ENCODE data around the gene UBE2D3. TPM values are rescaled to one million over a fixed set of nuclear protein-coding genes. Genes with fewer than 3 reads are reported as not detected.

The UBE2D3 gene
- total and polyA plus RNA-seq, 2 of the 4 experiments (the other 2 are of a cell fraction): 233 to 387 TPM

Small RNAs within 50 kb of the gene (microRNA-seq; reads per million reads assigned to microRNA genes)
- not detected for gene RNU7-151P (ENCODE audit: insufficient read depth, insufficient read length)

Small RNAs within 50 kb of the gene (small RNA-seq; reads per million reads assigned to genes)
- 0 reads per million in 5 experiments for gene RNU7-151P

Other genes starting within 250 kb of the UBE2D3 start
- 17.2 and 18.3 TPM in 2 replicates for gene MANBA, start 66.6 kb downstream of the UBE2D3 start, total RNA-seq (2012; rRNA removed)
- gene MANBA, start 66.6 kb downstream of the UBE2D3 start, polyA plus RNA-seq (2012; rRNA removed): 10.4 and 11.5 TPM in 2 replicates
- gene CISD2, start 41.4 kb upstream of the UBE2D3 start, total RNA-seq (2012; rRNA removed): 7.0 and 21.1 TPM in 2 replicates
- gene CISD2, start 41.4 kb upstream of the UBE2D3 start, polyA plus RNA-seq (2012; rRNA removed): 14.3 and 14.4 TPM in 2 replicates
- gene SLC9B1, start 192.2 kb upstream of the UBE2D3 start, total RNA-seq (2012; rRNA removed): 0.18 and 0.28 TPM in 2 replicates
- gene SLC9B1, start 192.2 kb upstream of the UBE2D3 start, polyA plus RNA-seq (2012; rRNA removed): 0.07 TPM in 1 of 2 replicates, not detected in the other
- gene SLC9B2, start 249.2 kb upstream of the UBE2D3 start, total RNA-seq (2012; rRNA removed): 9.0 and 11.4 TPM in 2 replicates
- 5.5 and 5.7 TPM in 2 replicates for gene SLC9B2, start 249.2 kb upstream of the UBE2D3 start, polyA plus RNA-seq (2012; rRNA removed)

All from IMR-90 (cell line).